PC-9 (cell line): ENCODE measurements around the gene PKN3.

ENCODE experiments used
- CTCF ChIP-seq: fragments of 200-600 bp; sonication (generic); conservative IDR thresholded peaks from 2 replicates; pipeline ENCODE4 v1.6.1; 2017; ENCODE audit warnings: mixed run types, antibody characterized with exemption, mild to moderate bottlenecking, moderate library complexity
- EZH2 ChIP-seq: fragments of 200-600 bp; sonication (generic); IDR thresholded peaks from 2 replicates; pipeline ENCODE4 v1.8.0; 2017; ENCODE audit warnings: antibody characterized with exemption, low read depth

- TF ChIP-seq CTCF: no peak
- no peak for TF ChIP-seq EZH2
These were observed 47.8 kb upstream of the PKN3 start for GRCh38 chr9:128654481-128654880.
